NCI-H460 (cell line): Measurements from ENCODE around the gene LLGL1. TPM values are rescaled to one million over a fixed set of nuclear protein-coding genes. Genes with fewer than 3 reads are reported as not detected.

Experiments
- DNase-seq: peaks from one replicate; pipeline ENCODE4 v3.0.0-alpha.2; 2016; ENCODE audit warnings: low read depth; ENCODE audit errors: extremely low read depth
- total RNA-seq: library from RNA; depleted of rRNA; stranded (reverse); fragments of >200 nt; shearing (Covaris generic); gene quantifications from 2 replicates; pipeline ENCODE4 v1.2.3, GENCODE V29; 2014; rRNA removed

The LLGL1 gene
- total RNA-seq, 1 experiment from 2014 or later: 11.9 TPM

DNA sequence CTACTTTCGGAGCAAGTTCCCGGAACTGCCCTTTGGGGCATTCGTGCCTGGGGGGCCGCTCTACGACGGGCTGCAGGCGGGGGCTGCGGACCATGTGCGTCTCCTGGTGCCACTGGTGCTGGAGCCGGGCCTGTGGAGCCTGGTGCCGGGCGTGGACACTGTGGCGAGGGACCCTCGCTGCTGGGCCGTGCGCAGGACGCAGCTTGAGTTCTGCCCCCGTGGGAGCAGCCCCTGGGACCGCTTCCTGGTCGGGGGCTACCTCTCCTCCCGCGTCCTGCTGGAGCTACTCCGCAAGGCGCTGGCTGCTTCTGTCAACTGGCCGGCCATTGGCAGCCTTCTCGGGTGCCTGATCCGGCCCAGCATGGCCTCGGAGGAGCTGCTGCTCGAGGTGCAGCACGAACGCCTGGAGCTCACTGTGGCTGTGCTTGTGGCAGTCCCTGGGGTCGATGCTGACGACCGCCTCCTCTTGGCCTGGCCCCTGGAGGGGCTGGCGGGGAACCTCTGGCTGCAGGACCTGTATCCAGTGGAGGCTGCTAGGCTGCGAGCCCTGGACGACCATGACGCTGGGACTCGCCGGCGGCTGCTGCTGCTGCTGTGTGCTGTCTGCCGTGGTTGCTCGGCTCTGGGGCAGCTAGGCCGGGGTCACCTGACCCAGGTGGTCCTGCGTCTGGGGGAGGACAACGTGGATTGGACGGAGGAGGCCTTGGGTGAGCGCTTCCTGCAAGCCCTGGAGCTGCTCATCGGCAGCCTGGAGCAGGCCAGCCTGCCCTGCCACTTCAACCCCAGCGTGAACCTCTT is 38.6 kb downstream of the LLGL1 start:
- no peak for DNase-seq

DNA sequence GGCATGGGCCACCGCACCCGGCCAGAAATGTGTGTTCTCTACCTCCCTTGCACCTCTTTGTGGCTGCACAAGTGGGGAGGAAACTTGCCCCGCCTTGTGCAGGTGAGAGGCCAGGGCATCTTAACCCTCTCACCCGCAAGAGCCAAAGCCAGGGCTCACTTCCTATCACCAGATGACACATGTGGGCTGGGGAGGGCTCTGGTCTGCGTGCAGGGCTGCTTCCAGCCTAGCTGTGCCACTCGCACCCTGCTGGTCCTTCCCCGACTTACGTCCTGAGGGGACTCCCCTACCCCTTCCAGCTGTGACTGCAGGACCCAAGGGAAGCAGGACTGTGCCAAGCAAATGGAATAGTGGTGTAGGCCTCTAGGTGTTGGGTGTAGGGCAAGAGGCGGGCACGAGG is 41.9 kb downstream of the LLGL1 start:
- DNase-seq: no peak

DNA sequence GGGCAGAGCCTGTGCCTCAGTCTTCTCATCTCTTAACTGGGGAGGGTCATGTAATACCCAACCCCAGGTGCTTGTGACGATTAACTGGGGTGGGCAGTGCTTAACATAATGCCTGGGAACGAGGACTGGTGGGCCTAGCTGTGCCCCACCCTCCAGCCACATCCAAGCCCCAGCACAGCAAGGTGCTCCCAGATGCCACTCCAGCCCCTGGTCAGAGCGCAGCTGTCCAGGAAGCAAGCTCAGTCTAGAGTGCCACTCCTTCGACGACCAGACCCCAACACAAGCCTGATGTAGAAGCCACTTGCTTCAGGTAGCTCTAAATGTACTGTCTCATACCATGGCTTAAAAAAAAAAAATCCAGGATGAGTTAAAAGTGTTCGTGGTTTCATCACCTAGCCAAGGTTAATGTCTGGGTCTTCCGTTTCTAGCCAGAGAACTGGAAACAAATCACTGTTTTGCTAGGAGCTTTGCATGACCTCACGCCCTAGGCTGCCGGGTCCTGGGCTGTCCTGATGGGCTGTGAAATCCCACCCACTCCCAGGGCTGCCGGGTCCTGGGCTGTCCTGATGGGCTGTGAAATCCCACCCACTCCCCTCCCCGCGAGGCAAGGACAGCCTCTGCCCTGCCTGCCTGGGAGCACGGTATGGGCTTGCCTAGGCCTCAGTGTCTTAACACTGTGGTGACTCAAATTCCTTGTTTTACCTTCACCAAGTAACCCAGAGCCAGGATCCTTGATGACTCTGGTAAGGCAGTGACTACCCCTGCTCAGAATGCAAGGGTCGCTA is 42.7 kb downstream of the LLGL1 start:
- DNase-seq: no peak

DNA sequence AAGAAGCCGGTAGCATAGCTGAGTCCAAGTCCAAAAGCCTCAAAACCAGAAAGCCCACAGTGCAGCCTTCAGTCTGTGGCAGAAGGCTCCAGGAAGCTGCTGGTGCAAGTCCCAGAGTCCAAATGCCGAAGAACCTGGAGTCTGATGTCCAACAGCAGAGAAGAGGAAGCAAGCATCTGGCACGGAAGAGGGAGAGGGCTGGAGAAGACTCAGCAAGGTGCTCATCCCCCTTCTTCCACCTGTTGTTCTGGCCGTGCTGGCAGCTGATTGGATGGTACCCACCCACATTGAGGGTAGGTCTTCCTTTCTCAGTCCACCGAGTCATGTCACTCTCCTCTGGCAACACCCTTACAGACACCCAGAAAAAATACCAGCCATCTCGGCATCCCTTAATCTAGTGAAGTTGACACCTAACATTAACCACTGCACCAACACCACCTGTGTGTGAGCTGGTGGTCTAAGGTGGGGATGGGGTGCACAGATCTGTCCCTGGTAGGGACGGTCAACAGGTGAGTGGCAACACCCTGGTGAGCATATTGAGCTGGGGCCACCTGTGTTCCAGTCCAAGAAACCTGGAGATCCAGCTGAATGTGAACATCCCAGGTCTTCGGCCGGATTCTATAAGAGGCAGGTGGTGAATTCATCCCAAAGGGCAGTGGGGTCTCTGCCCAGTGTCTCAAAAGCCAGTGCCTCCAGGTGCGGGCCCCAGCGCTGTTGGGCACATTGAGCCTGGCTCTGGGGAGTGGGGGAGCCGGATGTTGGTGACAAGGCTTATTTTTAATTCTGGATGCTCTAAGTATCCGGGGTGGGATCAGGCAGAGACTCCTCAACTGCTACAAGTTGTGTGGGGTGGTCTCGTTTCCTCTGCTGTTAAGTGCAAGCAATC is 44.9 kb downstream of the LLGL1 start:
- DNase-seq: no peak

DNA sequence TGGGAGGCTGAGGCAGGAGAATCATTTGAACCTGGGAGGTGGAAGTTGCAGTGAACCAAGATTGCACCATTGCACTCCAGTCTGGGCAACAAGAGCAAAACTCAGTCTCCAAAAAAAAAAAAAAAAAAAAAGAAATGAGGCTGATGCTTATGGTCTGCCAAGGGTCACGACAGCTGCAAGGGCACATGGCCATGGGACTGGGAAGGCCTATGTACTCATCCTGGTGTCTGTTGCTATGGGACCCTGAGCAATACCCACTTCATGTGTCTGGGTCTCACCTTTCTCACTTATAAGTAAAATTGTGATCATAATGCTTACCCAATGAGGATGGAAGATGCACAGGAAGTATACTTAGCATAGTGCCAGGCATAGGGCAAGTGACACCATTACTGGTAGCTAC is 51.6 kb downstream of the LLGL1 start:
- DNase-seq: no peak

DNA sequence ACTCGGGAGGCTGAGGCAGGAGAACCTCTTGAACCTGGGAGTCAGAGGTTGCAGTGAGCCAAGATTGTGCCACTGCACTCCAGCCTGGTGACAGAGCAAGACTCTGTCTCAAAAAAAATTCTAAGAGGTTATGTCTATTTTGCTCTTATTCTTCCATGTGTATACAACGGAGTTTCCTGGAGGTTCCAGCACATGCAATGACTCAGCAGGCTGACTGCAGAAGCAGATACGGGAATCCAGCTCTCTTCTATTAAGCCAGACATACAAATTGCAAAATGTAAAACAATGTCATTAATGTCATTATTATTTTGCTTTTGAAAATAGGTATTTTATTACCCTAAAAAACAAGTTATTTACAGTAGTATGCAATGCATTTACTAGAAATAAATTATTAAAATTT is 53.4 kb downstream of the LLGL1 start:
- no peak for DNase-seq

DNA sequence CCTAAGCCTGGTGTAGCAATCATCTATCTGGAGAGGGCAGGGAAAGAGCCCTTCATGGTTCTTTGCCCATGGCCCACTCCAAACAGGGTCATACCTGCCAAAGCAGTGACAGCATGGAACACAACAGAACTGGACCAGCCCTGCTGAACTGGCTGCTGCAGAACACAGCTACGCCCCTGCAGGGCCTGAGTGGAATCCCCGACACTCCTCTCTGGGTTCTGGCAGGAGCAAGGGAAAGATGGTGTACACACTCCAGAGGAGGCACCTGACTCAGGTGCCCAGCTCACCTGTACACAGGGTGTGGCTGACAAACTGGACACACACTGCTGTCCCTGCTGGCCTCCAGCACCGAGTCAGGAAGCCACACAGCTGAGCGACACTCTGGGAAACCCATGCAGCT is 54.8 kb downstream of the LLGL1 start:
- DNase-seq: no peak

DNA sequence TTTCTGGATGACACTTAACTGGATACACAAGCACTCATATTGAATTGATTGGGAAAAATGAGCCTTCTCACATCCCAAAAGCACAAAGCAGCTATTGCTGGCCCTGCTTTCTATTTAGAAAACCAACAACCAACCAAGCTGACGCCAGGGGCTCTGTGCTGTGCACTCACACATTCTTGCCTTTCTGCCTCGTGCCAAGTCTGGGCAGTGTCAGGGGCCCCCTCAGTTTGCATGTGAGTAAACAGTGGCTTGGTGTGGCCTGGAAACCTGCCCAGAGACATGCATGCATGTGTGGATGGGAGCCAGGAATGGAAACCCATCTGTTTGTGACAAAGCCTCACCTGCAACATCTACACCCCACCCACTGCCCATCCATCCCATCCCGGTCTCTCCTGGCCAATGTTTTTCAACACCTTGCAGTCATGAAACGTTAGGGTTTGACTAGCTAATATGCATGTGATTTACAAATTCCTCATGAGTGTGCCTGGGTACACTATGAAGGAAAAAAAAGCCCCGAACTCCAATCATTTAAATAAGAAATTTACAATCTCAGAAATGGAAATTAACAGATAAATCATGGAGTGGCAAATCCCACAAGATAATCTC is 55.4 kb downstream of the LLGL1 start:
- no peak for DNase-seq

DNA sequence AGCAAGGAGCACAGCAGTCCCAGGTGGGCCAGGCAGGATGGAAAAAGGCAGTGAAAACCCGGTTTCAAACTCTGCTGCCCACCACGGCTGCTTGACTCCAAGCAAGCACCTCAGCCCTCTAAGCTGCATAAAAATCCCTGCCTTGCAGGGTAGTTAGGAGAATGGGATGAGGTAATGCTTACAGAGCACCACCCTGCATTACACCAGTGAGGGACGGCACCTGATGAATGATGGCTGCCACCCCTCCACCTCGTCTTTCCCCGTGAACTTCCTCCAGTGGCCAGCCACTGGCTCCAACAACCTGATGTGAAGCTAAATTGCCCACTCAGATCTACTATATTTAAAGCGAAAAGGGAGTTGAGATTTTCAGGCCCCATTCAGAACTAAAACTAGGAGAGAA is 56.4 kb downstream of the LLGL1 start:
- DNase-seq: no peak

DNA sequence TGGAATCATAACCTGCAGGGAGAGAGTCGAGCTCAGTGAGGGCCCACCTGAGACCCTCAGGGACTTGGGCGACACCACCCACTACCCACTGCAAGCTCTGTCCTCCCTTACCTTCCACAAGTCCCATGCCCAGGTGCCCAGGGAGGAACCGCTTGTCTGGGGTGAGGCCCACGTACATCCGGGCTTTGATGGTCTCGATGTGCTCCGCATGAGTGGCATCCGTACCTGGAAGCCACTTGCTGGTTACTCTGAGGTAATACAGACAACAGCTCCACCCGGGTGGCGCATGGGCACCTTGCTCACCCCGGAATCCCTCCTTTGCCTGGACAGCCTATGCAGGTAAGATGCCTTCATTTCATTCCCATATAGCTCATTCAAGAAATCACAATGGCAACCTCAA is 59.9 kb downstream of the LLGL1 start:
- no peak for DNase-seq

DNA sequence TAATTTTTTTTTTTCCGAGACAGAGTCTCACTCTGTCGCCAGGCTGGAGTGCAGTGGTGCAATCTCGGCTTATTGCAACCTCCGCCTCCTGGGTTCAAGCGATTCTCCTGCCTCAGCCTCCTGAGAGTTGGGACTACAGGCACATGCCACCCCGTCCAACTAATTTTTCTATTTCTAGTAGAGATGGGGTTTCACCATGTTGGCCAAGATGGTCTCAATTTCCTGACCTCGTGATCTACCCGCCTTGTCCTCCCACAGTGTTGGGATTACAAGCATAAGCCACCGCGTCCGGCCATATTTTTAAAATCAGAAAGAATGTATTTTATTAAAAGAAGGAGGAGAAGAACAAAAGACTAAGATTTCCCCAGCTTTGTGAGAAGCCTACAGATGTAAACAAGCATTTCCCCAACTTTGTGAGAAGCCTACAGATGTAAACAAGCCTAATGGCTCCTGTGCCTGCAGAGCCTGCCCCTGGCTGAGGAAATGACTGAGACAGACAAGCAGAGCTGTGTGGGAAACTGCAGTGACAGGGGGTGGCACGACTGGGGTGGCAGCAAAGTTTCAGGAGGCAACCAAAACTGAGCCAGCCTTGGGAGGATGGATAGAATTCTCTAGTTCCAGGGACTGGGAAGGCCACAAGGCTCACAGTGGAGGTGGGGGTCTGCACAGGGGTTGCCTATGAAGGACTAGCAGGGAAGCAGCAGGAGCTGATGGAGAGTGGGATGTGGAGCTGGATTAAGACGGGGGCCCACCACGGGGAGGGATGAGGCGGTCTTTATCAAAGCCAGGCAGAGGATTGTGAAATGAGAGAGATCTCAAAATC is 66.5 kb downstream of the LLGL1 start:
- no peak for DNase-seq

Other genes starting within 250 kb of the LLGL1 start
- 8.0 and 8.4 TPM in 2 replicates for gene ATPAF2, start 186.5 kb upstream of the LLGL1 start, total RNA-seq
- 12.4 and 14.8 TPM in 2 replicates for gene GID4, start 186.2 kb upstream of the LLGL1 start, total RNA-seq
- 41.6 and 42.5 TPM in 2 replicates for gene DRG2, start 137.7 kb upstream of the LLGL1 start, total RNA-seq
- gene MYO15A, start 116.9 kb upstream of the LLGL1 start, total RNA-seq: 0.06 and 0.30 TPM in 2 replicates
- gene ALKBH5, start 41.8 kb upstream of the LLGL1 start, total RNA-seq: 94.1 and 96.2 TPM in 2 replicates
- gene FLII, start 33.1 kb downstream of the LLGL1 start, total RNA-seq: 175 and 179 TPM in 2 replicates
- 5.2 and 5.3 TPM in 2 replicates for gene MIEF2, start 35.0 kb downstream of the LLGL1 start, total RNA-seq
- 29.3 and 35.3 TPM in 2 replicates for gene TOP3A, start 89.4 kb downstream of the LLGL1 start, total RNA-seq
- 17.1 and 19.9 TPM in 2 replicates for gene SMCR8, start 89.7 kb downstream of the LLGL1 start, total RNA-seq
- gene SHMT1, start 137.9 kb downstream of the LLGL1 start, total RNA-seq: 17.8 and 18.7 TPM in 2 replicates
- not detected in 2 replicates for gene EVPLL, start 152.1 kb downstream of the LLGL1 start, total RNA-seq